DND-41 (cell line): ENCODE results near the gene HES6.

Source experiments
- EZH2 ChIP-seq: IDR thresholded peaks from 3 replicates; pipeline ENCODE4 v1.6.1; 2012; ENCODE audit warnings: borderline replicate concordance, low read depth, mild to moderate bottlenecking, moderate library complexity, low read length, inconsistent platforms; ENCODE audit not compliant: severe bottlenecking
- TF ChIP-seq, protein P1 (sequence below): IDR thresholded peaks from 2 replicates; pipeline ENCODE4 v1.5.1; 2012; ENCODE audit warnings: borderline replicate concordance, low read length, moderate library complexity, mild to moderate bottlenecking; ENCODE audit not compliant: poor library complexity, severe bottlenecking; ENCODE audit errors: extremely low read depth

DNA sequence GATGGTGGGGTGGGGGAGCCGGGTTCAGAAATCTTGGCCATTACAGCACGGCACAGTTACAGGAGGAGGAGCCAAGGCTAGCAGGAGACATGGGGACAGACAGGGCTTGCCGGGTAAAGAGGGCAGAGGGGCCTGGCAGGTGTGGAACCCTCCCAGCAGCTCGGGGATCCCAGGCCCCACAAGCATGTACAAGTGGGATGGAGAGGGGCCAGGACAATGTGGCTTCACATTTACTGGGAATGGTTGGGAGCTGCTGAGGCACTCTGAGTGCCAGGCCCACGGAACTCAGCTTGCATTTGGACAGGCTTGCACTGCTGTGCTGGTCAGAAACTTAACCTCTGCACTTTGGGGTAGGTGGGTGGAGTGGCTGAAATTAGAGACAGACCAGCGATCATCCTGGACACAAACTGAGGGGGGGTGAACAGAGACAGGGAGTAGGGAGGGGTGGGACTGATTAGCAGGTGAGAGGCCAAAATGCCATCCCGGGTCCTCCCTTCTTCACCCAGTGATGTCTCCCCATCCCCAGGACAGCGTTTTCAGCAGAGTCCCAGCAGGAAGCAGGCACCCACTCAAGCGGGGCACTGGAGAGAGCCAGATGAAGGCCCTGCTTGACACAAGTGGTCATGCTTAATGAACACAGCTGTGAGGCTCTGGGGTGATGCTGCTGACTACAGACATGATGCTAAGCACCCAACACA, 38.9 kb upstream of the HES6 start:
- TF ChIP-seq, protein P1, sequence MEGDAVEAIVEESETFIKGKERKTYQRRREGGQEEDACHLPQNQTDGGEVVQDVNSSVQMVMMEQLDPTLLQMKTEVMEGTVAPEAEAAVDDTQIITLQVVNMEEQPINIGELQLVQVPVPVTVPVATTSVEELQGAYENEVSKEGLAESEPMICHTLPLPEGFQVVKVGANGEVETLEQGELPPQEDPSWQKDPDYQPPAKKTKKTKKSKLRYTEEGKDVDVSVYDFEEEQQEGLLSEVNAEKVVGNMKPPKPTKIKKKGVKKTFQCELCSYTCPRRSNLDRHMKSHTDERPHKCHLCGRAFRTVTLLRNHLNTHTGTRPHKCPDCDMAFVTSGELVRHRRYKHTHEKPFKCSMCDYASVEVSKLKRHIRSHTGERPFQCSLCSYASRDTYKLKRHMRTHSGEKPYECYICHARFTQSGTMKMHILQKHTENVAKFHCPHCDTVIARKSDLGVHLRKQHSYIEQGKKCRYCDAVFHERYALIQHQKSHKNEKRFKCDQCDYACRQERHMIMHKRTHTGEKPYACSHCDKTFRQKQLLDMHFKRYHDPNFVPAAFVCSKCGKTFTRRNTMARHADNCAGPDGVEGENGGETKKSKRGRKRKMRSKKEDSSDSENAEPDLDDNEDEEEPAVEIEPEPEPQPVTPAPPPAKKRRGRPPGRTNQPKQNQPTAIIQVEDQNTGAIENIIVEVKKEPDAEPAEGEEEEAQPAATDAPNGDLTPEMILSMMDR = no peak
- TF ChIP-seq EZH2 = no peak
